GM19467 (cell line): ENCODE results near the gene MUTYH.
"Not testable (repeated sequence)": the region's sequence is repeated elsewhere in the genome, so short reads cannot be mapped to it uniquely, and the experiment has no call there.

Experiments used
- ATAC-seq: cut with Tn5 transposase; IDR thresholded peaks from one replicate; pipeline ENCODE4 v1.9.1; 2021; ENCODE audit warnings: mild to moderate bottlenecking, moderate library complexity; ENCODE audit not compliant: unreplicated experiment

MUTYH gene

DNA sequence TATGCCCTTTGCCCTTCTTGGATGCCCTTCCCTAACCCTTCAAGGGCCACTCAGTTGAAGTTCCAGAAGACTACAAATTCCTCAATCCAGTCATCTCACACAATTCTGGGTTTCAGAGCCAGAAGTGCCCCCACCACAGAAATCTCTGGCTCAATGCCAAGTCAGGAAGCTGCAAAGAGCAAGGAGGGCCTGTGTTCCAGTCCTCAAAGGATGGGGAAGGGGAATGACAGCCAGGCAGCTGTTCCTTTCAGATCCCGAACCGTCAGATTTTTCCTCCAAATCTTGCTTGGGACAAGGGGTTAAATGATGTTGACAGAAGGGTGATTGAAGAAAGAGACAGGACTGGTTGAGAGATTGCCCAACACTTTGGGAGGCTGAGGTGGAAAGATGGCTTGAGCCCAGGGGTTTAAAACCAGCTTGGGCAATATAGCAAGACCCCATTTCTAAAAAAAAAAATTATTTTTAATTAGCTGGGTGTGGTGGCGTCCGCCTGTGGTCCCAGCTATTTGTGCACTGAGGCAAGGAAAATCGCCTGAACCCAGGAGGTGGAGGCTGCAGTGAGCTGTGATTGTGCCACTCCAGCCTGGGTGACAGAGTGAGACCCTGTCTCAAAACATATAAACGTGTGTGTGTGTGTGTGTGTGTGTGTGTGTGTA lies 14.3 kb downstream of the MUTYH start:
- no peak for ATAC-seq

DNA sequence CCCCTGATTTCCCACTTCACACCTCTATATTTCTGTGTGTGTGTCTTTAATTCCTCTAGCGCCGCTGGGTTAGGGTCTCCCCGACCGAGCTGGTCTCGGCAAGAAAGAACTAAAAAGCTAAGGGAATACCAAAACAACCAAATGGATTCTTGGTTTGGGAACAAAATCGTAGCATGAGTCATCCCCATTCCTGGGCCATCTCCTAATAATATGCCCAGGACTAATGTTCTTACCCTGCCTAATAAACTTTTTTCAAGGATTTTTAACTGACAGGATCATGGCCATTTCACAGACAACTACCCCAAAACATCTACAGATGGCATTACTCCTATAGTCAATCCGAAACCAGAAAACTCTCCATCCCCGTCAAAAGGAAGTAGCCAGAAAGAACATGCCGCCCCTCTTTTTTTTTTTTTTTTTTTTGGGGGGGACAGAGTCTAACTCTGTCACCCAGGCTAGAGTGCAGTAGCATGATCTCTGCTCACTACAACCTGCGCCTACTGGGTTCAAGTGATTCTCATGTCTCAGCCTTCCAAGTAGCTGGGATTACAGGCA lies 17.7 kb downstream of the MUTYH start:
- ATAC-seq = no peak

DNA sequence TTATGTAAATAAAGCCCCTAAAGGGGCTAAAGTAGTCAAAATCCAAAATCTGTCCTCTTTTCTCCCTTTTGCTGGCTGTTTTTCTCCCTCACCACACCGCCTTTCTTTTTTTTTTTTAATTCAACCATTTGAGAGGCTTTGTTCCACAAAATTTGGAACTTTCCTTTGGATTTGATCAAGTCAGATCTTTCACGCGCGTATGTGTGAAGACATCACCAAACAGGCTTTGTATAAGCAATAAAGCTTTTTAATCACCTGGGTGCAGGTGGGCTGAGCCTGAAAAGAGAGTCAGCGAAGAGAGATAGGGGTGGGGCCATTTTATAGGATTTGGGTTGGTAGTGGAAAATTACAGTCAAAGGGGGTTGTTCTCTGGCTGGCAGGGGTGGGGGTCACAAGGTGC lies 18.8 kb downstream of the MUTYH start:
- ATAC-seq = no peak

DNA sequence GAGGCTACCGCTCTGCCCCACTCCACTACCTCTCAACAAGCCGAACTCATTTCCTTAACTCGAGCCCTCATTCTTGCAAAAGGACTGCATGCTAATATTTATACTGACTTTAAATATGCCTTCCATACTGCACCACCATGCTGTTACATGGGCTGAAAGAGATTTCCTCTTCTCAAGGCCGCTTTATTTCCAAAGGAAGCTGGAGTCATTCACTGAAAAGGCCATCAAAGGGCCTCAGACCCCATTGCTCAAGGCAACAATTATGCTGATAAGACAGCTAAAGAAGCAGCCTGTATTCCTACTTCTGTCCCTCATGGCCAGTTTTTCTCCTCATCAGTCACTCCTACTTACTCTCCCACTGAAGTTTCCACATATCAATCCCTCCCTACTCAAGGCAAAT lies 20.5 kb downstream of the MUTYH start:
- no peak for ATAC-seq

DNA sequence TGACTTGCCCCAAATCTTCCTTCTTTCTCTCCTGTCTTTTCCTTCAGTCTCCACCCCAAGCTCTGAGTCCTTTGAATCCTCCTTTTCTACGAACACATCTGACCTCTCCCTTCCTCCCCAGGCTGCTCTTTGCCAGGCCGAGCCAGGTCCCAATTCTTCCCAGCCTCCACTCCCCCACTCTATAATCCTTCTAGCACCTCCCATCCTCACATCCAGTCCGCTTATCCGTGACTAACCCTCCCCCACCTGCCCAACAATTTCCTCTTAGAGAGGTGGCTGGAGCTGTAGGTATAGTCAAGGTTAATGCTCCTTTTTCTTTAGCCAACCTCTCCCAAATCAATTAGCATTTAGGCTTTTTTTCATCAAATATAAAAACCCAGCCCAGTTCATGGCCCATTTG lies 23.1 kb downstream of the MUTYH start:
- ATAC-seq = no peak

DNA sequence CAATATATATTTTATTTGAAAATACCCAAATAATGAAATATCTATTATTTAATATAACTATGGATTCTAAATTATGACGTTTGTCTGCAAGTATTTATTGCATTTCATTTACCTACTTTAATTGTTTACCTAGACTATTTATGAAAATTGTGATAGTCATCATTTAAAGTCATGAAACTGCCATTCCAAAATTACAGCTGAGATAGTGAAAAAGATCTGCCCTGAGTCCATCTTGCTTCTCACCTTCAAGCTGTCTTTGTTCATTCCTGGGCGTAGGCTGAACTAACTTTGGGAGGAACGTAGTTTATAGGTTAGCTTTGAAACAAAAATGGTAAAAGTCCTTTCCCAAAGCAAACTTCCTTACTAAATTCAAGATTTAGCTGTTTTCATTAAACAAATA lies 26.0 kb downstream of the MUTYH start:
- no peak for ATAC-seq

DNA sequence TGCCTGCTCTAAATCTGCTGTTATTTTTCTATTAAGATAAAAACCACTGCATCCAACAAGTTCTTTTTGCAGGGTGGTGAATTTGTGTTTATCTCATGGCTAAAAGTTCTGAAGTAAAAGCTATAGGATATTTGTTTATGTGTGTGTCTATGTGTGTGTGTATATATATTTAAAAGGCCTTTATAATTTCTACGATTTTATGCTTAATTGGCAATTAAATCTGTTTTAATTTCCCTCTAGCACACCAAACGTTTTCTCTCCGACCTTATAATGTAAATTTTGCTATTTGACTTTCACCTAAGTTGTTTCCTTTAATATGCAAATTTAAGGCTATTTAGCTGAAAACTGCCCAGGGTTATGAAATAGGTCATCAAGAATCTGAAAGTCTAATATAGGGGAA lies 33.3 kb downstream of the MUTYH start:
- ATAC-seq = no peak

DNA sequence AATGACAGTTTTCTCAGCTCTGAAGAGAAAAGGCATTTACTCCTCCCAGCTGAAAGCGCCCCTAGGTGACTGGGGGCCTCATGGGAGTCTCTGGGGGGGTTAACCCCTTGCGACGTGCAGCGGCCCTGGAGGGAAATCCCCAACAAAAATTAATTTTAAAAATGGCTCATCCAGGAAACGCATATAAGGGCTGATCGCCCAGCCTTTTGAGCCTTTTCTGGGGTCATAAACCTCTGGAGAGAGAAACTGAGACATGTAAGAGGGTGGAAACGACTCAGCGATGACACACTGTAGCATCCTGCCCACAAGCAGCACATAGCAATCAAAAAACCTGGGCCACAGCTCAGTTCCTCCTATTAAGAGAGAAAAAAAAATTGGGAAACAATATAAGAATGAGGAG lies 33.9 kb downstream of the MUTYH start:
- ATAC-seq = no peak

DNA sequence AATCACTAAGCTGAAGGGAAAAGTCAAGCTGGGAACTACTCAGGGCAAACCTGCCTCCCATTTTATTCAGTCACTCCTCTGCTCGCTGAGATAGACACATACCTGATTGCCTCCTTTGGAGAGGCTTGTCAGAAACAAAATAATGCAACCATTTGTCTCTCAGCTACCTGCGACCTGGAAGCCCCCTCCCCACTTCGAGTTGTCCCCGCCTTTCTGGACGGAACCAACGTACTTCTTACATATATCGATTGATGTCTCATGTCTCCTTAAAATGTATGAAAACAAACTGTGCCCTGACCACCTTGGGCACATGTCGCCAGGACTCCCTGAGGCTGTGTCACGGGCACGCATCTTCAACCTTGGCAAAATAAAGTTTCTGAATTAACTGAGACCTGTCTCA lies 35.0 kb downstream of the MUTYH start:
- ATAC-seq = no peak

DNA sequence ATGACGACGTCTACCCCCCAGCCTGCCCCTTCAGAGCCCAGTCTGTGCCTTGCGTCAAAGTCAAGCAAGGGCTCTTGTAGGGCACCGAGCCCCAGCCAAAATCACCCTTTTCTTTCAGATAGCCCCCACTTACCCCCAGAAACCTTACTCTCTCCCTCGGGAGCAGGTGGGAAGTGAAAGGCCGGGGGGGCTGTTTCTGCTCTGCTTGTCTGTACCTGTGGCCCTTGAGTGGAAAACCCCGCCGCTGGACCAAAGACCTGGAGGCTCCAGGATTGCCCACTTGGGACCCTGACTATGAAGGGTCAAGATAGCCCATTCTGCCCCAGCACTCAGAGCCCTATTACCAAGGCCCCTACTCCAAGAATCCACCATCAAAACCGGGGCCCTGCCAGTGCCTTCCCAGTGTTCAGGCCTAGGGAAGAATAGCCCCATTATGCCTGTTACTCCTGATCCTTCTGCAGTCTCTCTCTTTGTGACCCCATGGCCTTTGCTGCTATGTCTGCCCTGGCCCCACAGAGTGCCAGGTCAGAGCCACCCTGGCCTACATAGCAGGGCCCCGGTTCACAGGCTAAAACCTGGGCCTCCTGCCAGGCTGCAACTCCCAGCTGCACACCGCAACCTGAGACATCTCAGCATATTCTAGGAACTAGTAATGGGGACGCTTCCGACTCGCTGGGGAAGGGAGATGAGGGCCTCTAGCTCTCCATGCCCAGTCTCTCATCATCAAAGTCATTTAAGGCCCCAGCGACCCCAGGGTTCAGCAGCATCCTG lies 35.7 kb downstream of the MUTYH start:
- ATAC-seq = no peak

DNA sequence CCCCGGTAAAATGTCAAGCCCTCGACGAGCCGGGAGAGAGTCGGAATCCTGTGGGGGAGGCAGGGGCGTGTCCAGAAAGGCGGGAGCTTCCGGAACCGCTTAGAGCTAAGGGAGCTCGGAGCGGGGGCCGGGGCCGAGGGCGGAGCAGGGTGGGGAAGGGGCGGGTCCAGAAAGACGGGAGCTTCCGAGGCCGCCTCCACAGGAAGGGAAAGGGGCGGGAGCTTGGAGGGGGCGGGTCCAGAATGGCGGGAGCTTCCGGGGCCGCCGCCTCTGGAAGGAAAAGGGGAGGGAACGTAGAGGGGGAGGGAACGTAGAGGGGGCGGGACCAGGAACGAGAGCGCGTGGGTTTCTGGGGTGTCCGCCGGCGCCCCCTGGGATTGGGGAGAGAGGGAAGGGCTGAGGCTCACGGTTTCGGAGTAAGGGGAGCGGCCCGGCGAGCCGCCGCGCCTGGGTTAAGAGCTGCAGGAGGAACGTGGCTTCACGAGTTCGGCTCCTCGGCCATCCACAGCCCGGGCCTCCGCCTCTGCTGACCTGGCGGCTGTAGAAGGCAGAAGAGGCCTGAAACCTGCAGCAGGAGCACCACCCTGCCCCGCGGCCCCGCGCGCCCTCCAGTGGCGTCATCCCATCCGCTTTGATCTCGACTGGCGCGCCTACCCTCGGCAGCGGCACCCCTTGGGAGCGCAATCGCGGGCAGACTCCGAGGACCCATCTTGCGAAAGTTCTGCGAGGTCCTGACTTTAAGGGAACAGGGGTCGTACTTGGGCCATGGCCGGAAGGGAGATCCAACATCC lies 36.5 kb downstream of the MUTYH start:
- peak; percentile 63 for ATAC-seq

DNA sequence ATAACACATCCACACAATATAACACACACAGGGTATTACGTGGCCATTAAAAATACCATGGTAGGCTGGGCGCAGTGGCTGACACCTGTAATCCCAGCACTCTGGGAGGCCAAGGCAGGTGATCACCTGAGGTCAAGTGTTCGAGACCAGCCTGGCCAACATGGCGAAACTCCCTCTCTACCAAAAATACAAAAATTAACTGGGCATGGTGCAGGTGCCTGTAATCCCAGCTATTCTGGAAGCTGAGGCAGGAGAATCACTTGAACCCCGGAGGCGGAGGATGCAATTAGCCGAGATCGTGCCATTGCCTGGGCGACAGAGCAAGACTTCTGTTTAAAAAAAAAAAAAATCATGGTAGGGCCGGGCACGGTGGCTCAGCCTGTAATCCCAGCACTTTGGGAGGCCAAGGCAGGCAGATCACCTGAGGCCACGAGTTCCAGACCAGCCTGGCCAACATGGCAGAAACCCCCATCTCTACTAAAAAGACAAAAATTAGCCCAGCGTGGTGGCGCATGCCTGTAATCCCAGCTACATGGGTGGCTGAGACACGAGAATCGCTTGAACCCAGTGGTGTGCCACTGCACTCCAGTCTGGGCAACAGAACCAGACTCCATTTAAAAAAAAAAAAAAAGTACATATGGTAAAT lies 37.6 kb downstream of the MUTYH start:
- ATAC-seq = no peak

DNA sequence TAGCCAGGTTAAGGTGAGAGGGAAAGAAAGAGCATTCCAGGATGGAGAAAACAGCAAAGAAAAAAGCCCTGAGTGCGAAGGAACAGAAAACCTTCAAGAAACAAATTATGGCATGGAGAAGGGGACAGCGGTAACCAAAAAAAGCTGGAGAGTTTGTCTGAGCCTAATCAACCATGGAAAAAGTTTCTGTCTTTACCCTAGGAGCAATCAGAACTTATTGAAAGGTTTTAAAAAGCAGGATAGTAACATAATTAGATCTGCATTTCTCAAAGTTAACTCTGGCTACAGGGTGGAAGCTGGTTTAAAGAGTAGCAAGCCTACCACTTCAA lies 39.6 kb downstream of the MUTYH start:
- ATAC-seq = no peak

DNA sequence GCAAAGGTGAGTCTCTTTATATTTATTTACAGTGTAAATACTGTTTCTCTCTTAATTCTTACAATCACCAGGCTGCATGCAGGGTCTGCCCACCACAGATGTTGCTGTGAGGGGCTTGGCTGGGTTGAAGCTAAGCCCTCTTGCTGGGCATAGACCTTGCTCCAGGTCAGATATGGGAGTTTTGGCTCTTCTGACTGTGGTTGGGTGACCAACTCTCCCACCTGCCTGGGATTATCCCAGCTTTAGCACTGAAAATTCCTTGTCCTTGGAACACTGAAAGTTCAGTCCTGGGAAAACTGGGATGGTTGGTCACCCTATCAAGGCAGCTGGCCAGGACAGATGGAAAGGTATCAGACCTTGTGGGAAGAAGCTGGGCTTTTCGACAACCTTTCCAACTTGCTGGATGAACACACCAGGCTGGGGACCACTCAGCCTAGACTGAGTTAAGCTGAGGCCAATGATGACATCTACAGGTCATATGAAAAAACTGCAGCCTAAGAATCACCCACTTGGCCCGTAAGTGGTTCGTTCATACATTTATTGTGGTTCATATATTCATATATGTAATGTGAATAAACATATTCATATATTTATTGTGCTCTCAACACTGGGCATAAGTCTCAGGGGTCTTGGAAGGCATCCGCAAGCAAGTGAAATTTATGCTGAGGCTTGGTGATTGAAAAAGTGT lies 40.1 kb downstream of the MUTYH start:
- no peak for ATAC-seq

DNA sequence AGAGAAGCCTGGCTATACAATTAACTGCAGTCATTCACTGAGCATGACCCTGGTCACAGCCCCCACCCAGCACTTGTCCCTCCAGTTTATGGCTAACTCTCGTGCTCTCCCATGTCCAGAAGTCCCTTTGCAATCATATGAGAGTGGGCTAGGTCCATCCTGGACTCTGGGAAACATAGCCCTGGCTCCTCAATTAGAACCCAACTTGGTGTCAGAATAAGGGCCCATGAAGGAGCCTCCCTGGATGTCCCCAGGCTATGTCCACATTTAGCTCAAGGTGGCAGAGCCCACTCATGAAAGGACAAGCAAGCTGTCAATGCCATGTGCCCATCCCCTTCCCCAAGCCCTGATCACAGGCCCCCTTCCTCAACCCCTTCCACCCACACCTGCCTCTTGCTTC lies 40.9 kb downstream of the MUTYH start:
- no peak for ATAC-seq

DNA sequence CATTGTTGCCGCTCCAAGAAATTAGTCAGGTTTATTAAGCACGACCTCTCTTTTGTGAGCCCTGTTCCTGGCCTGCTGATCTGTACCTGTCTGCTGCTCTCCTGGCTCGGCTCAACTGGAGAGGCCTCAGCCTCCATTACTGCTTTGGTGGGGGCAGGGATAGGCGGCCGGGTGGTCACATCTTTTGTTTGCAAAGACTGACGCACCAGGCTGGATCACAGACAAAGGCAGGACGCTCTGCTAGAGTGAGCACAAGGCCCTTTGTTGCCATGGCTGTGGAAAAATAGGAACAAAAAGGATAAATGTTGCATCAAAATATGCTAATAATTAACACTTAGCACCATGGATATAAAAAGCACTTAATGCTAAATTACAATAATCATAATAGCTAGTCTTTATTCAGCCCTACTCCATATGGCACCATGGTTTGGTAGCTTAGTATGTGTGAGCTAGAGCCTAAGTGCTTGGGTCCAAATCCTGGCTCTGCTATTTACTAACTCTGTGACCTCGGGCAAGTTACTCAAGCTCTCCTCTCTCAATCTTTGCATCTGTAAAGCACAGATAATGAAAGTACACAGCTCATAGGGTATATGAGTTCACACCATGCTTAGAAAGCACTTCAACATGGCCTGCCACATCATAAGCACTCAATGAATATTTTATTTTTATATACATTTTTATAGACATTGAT lies 42.4 kb downstream of the MUTYH start:
- no peak for ATAC-seq

DNA sequence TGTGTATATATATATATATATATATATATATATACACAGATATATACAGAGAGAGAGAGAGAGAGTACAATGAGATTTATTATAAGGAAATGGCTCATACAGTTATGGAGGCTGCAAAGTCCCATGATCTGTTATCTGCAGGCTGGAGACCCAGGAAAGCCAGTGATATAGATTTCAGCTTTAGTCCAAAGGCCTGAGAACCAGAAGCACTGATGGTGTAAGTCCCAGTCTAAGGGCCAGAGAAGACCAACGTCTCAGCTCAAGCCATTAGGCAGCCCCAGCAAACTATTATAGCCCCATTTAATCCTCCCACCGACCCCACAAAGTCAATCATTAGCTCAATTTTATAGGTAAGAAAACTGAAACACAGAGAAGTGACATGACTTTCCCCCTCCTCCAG lies 48.5 kb downstream of the MUTYH start:
- no peak for ATAC-seq

DNA sequence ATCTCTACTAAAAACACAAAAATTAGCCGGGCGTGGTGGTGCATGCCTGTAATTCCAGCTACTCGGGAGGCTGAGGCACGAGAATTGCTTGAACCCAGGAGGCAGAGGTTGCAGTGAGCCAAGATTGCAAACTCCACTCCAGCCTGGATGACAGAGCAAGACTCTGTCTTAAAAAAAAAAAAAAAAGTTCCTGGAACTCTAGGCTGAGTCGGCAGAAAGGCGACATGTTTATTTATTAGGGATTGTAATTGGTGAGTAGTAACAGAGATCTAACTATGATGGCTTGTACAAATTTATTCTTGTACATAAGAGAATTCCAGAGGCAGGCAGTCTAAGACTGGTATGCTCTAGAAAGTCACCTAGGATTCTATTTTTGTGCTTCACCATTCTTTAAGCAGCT lies 49.2 kb downstream of the MUTYH start:
- not testable (repeated sequence) for ATAC-seq

DNA sequence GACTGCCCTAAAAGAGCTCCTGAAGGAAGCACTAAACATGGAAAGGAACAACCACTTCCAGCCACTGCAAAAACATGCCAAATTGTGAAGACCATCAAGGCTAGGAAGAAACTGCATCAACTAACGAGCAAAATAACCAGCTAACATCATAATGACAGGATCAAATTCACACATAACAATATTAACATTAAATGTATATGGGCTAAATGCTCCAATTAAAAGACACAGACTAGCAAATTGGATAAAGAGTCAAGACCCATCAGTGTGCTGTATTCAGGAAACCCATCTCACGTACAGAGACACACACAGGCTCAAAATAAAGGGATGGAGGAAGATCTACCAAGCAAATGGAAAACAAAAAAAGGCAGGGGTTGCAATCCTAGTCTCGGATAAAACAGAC lies 53.7 kb downstream of the MUTYH start:
- not testable (repeated sequence) for ATAC-seq

DNA sequence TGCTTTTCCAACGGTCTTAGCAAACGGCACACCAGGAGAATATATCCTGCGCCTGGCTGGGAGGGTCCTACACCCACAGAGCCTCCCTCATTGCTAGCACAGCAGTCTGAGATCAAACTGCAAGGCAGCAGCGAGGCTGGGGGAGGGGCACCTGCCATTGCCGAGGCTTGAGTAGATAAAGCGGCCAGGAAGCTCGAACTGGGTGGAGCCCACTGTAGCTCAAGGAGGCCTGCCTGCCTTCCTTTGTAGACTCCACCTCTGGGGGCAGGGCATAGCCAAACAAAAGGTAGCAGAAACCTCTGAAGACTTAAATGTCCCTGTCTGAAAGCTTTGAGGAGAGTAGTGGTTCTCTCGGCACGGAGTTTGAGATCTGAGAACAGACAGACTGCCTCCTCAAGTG lies 55.4 kb downstream of the MUTYH start:
- ATAC-seq = not testable (repeated sequence)
